ENCODE data around the gene ANO8.

DNA sequence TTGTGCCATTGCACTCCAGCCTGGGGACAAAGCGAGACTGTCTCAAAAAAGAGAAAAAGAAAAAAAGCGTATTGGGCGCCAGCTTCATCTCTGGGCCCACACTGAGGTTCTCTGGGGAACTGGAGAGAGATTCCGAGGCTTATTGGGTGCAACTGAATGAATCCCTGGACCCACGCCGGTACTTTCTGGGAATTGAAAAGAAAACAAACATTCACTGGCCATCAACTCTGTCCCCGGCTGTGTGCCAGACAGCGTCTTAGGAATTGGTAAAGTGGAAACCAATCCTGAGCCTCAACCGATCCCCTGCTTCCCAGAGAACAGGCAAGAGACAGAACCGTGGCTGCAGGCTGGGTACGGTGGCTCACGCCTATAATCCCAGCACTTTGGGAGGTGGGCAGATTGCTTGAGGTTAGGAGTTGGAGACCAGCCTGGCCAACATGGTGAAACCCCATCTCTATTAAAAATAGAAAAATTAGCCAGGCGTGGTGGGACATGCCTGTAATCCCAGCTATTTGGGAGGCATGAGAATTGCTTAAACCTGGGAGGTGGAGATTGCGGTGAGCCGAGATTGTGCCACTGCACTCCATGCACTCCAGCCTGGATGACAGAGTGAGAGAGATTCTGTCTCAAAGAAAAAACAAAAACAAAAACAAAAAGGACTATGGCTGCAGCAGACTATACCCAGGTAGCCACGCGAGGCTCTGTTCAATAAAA, 8.6 kb downstream of the ANO8 start:
- TF ChIP-seq GATA1 (IDR thresholded peaks at IDR 0.05; ENCODE audit: low read depth, low read length) (no peak), POLR2A (IDR thresholded peaks at IDR 0.05; ENCODE audit: low read length) (no peak)

Data from erythroblast (primary cell).